BJ (cell line): ENCODE data around the gene PFKFB2. TPM values are rescaled to one million over a fixed set of nuclear protein-coding genes. Genes with fewer than 3 reads are reported as not detected.

Source experiments
- CTCF ChIA-PET: fragments of 350-600 bp; formaldehyde crosslinking; extraction: SDS; loops from one replicate; lab custom pipeline; 2021; ENCODE audit warnings: antibody characterized with exemption, inconsistent platforms; lab: Yijun Ruan, JAX
- POLR2A ChIA-PET: fragments of 300-600 bp; sonication (Branson Sonifier 250); formaldehyde crosslinking; extraction: SDS; loops from one replicate; lab custom pipeline; 2021; ENCODE audit warnings: antibody characterized with exemption; lab: Charles Lee
- DNase-seq: peaks from one replicate; pipeline ENCODE4 v3.0.0-alpha.2; 2011; ENCODE audit warnings: low read depth
- H3K27me3 ChIP-seq: 2 replicates; pipeline ENCODE4 v1.6.0; 2011; ENCODE audit warnings: low read length; ENCODE audit not compliant: control insufficient read depth, insufficient read depth
- H3K36me3 ChIP-seq: 2 replicates; pipeline ENCODE4 v1.5.1; 2011; ENCODE audit warnings: low read length; ENCODE audit not compliant: control insufficient read depth, insufficient read depth
- H3K4me3 ChIP-seq: 2 replicates; pipeline ENCODE4 v1.5.1; 2011; ENCODE audit warnings: low read depth, mild to moderate bottlenecking, control low read depth, low read length
- polyA minus RNA-seq: library from RNA; depleted of rRNA, polyadenylated mRNA; stranded (reverse); fragments of >200 nt; gene quantifications from 2 replicates; pipeline ENCODE4 v1.2.3, GENCODE V29; 2011; rRNA and poly(A)+ RNA removed
- polyA plus RNA-seq: library from polyadenylated mRNA; depleted of rRNA; stranded (reverse); fragments of >200 nt; gene quantifications from 2 replicates; pipeline ENCODE4 v1.2.3, GENCODE V29; 2011; rRNA removed
- TF ChIP-seq, protein P1 (sequence below): IDR thresholded peaks from 2 replicates; pipeline ENCODE4 v1.5.1; 2011; ENCODE audit warnings: low read depth, mild to moderate bottlenecking, control low read depth, inconsistent platforms, low read length, moderate library complexity; ENCODE audit not compliant: insufficient read depth

The PFKFB2 gene
- 1.5 and 1.9 TPM in 2 replicates for polyA plus RNA-seq
- 1.2 and 1.8 TPM in 2 replicates for polyA minus RNA-seq

DNA sequence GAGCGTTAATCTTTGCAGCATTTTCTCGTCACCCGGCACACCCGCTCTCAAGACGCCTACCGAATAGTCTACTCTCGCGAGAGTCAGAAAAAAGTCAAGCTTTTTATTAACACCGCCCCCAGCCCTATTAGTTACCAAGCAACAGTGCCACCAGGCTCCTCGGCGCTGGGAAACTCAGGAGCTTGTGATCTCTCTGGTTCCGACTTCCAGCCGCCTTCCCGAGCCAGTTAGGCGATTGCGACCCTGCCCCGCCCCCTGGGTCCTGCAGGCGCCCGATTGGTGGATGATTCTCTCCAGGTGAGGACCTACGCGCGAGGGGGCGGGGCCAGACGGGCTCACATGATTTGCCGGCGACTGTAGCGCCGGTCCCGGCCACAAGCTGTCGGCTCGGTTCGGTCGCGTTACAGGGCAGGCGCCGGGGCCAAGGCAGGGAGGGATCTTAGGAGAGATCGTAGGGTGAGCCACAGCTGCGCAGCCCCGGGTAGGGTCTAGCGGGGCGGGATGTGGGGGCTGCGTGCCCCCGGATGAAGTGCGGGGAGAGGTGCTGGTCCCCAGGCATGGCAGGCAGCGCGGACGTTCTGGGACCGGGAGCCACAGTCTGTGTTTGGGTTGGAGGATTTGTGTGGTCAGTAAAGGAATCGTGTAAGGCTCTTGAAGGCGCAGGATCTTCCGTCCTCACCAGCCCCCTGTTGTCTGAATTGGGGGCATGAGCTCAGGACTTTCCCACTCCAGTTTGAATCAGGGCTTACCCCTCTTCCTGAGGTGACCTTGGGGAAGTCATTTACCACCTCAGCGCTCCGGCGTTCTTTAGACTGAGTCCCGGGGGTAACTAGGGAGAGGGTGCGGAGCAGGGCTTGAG, at the start of gene PFKFB2:
Gene PFKFB2, plus strand, starts transcription at position 365 of the 859 bp plus-strand sequence. CDS start 1,443 bp downstream, outside the sequence.
- POLR2A ChIA-PET: interaction anchor here (0.8 kb wide), 1 partner anchor 48 kb away, joined by 3 read pairs; no protein-coding TSS in a partner anchor
- CTCF ChIA-PET: interaction anchor here (0.9 to 1.6 kb wide), 6 partner anchors 18 to 352 kb away, joined by 3 to 5 read pairs (median 3); no protein-coding TSS in a partner anchor
- Histone ChIP-seq H3K4me3 (peak within 1 kb of the TSS; percentile 53), H3K36me3 (peaks cover 4% of the 10 kb centered on the region), H3K27me3 (no peaks in the 10 kb centered on the region)
- TF ChIP-seq, protein P1, sequence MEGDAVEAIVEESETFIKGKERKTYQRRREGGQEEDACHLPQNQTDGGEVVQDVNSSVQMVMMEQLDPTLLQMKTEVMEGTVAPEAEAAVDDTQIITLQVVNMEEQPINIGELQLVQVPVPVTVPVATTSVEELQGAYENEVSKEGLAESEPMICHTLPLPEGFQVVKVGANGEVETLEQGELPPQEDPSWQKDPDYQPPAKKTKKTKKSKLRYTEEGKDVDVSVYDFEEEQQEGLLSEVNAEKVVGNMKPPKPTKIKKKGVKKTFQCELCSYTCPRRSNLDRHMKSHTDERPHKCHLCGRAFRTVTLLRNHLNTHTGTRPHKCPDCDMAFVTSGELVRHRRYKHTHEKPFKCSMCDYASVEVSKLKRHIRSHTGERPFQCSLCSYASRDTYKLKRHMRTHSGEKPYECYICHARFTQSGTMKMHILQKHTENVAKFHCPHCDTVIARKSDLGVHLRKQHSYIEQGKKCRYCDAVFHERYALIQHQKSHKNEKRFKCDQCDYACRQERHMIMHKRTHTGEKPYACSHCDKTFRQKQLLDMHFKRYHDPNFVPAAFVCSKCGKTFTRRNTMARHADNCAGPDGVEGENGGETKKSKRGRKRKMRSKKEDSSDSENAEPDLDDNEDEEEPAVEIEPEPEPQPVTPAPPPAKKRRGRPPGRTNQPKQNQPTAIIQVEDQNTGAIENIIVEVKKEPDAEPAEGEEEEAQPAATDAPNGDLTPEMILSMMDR: no peak
- DNase-seq: peak; percentile 65

- Histone ChIP-seq H3K4me3 (no peak overlapping the region), H3K27me3 (no peaks in the 10 kb centered on the region), H3K36me3 (no peaks in the 10 kb centered on the region)
- CTCF ChIA-PET: interaction anchor here (0.5 to 5.5 kb wide), 27 partner anchors 9 to 496 kb away, joined by 3 to 38 read pairs (median 4); no protein-coding TSS in a partner anchor
- no peak for DNase-seq
- POLR2A ChIA-PET: interaction anchor here (1.1 kb wide), 1 partner anchor 48 kb away, joined by 3 read pairs; the partner anchor contains the start of gene PFKFB2
- TF ChIP-seq, protein P1: peak; percentile 78
These were observed 47.9 kb upstream of the PFKFB2 start for GRCh38 chr1:207004931-207005830.

DNA sequence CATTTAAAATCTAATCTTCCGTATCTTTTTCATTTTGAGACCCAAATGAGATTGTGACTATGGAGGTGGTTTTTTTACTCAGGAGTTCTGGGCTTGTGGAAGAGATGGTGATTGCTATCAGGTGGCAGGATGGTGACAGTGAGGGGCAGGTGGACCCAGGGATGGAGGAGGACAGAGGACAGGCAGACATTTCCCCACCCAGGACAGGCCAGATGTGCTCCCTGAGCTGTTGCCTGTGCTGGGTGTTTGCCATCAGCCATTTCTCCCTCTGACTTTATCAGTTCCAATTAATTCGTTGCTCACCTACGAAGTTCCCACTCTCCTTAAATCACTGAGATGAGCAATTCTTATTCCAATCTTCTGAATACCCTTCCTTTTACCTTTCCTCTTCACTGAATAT, 47.0 kb upstream of the PFKFB2 start:
- H3K36me3 ChIP-seq: no peaks in the 10 kb centered on the region
- TF ChIP-seq, protein P1: no peak
- POLR2A ChIA-PET: interaction anchor here (1.1 kb wide), 1 partner anchor 47 kb away, joined by 3 read pairs; the partner anchor contains the start of gene PFKFB2
- no peak overlapping the region for H3K4me3 ChIP-seq
- H3K27me3 ChIP-seq: no peaks in the 10 kb centered on the region
- CTCF ChIA-PET: interaction anchor here (0.9 to 5.5 kb wide), 14 partner anchors 8 to 94 kb away, joined by 3 to 38 read pairs (median 5); no protein-coding TSS in a partner anchor
- no peak for DNase-seq

GRCh38 chr1:207006914-207007313, 46.2 kb upstream of the PFKFB2 start:
- TF ChIP-seq, protein P1: no peak
- ChIA-PET POLR2A (no interaction called here), CTCF (interaction anchor here (0.8 to 5.5 kb wide), 8 partner anchors 12 to 95 kb away, joined by 3 to 38 read pairs (median 4); no protein-coding TSS in a partner anchor)
- Histone ChIP-seq H3K36me3 (no peaks in the 10 kb centered on the region), H3K27me3 (no peaks in the 10 kb centered on the region), H3K4me3 (no peak overlapping the region)
- no peak for DNase-seq
